ENCODE data around the gene PRR12.

- TF ChIP-seq POLR2A (IDR thresholded peaks at IDR 0.05) (no peak), CTCF (IDR thresholded peaks at IDR 0.05) (no peak)
Measured at GRCh38 chr19:49573009-49573408, 18.0 kb upstream of the PRR12 start.
